Left ventricle myocardium inferior (tissue), 1 donor: Measurements from ENCODE around the gene IGF1R. TPM values are rescaled to one million over a fixed set of nuclear protein-coding genes. Genes with fewer than 3 reads are reported as not detected.
"Not testable (repeated sequence)": the region's sequence is repeated elsewhere in the genome, so short reads cannot be mapped to it uniquely, and the experiment has no call there.

Source experiments
- DNase-seq: peaks from one replicate; pipeline ENCODE4 v3.0.0-alpha.2; 2020
- H3K27ac ChIP-seq: fragments of 200-600 bp; replicated peaks from 2 replicates; pipeline ENCODE4 v1.8.0; 2021
- H3K27me3 ChIP-seq: fragments of 200-600 bp; 2 replicates; pipeline ENCODE4 v1.8.0; 2021; ENCODE audit warnings: low read depth
- H3K36me3 ChIP-seq: fragments of 200-600 bp; 2 replicates; pipeline ENCODE4 v1.8.0; 2021
- H3K4me1 ChIP-seq: fragments of 200-600 bp; 2 replicates; pipeline ENCODE4 v1.8.0; 2021
- H3K4me3 ChIP-seq: fragments of 200-600 bp; 2 replicates; pipeline ENCODE4 v1.8.0; 2021; ENCODE audit warnings: mild to moderate bottlenecking, moderate library complexity
- H3K9me3 ChIP-seq: fragments of 200-600 bp; replicated peaks from 2 replicates; pipeline ENCODE4 v1.8.0; 2021
- CTCF ChIP-seq: fragments of 200-600 bp; IDR thresholded peaks from 2 replicates; pipeline ENCODE4 v1.8.0; 2021; ENCODE audit warnings: antibody characterized with exemption, mild to moderate bottlenecking, borderline replicate concordance
- intact Hi-C: fragments of 100-400 bp; cut with micrococcal nuclease; formaldehyde crosslinking; loops from one replicate; pipeline ENCODE4 v1.11.0; 2022
- microRNA-seq: library from miRNA; unstranded; fragments of <30 nt; microRNA quantifications from one replicate; pipeline ENCODE4 v1.2.0, GENCODE V29; 2020
- total RNA-seq: library from RNA; stranded (reverse); fragmentation: NEBNext Ultra II Directional; extraction: Animal tissue kit (Norgen Biotek cat#: 25700); gene quantifications from one replicate; pipeline ENCODE4 v1.2.1, GENCODE V29; 2021
- donor health status: DM: no; HTN: yes; CAD: no; lungs with severe emphysema.

Gene IGF1R
- total RNA-seq, 1 donor from 2014 or later: 37.2 TPM

- intact Hi-C loops, H3K4me1 ChIP-seq, H3K9me3 ChIP-seq, DNase-seq, H3K27ac ChIP-seq, H3K36me3 ChIP-seq: not testable (repeated sequence)
- peaks cover 10% of the 10 kb centered on the region for H3K27me3 ChIP-seq
- H3K4me3 ChIP-seq: peak overlapping the region; percentile 9
These were observed 356.9 kb downstream of the IGF1R start for GRCh38 chr15:99004998-99005974.

- Histone ChIP-seq H3K27me3 (peaks cover 10% of the 10 kb centered on the region), H3K4me1 (no peaks in the 10 kb centered on the region), H3K9me3 (no peaks in the 10 kb centered on the region), H3K27ac (no peak overlapping the region), H3K4me3 (no peak overlapping the region), H3K36me3 (no peaks in the 10 kb centered on the region)
- no peak for TF ChIP-seq CTCF
- intact Hi-C loops: no loop called here
- no peak for DNase-seq
These were observed 357.8 kb downstream of the IGF1R start for GRCh38 chr15:99006146-99006545.

GRCh38 chr15:99006904-99007495, 358.7 kb downstream of the IGF1R start:
- Histone ChIP-seq H3K4me3 (no peak overlapping the region), H3K27ac (no peak overlapping the region), H3K4me1 (no peaks in the 10 kb centered on the region), H3K27me3 (peaks cover 10% of the 10 kb centered on the region), H3K9me3 (no peaks in the 10 kb centered on the region), H3K36me3 (no peaks in the 10 kb centered on the region)
- intact Hi-C loops: no loop called here
- TF ChIP-seq CTCF: no peak
- DNase-seq: no peak

GRCh38 chr15:99009741-99010330, 361.5 kb downstream of the IGF1R start:
- peaks cover 10% of the 10 kb centered on the region for H3K27me3 ChIP-seq
- TF ChIP-seq CTCF: no peak
- H3K27ac ChIP-seq: no peak overlapping the region
- peaks cover 1% of the 10 kb centered on the region for H3K4me1 ChIP-seq
- intact Hi-C loops: no loop called here
- no peaks in the 10 kb centered on the region for H3K36me3 ChIP-seq
- no peaks in the 10 kb centered on the region for H3K9me3 ChIP-seq
- no peak for DNase-seq
- no peak overlapping the region for H3K4me3 ChIP-seq

- peaks cover 5% of the 10 kb centered on the region for H3K27me3 ChIP-seq
- intact Hi-C loops: no loop called here
- no peak for DNase-seq
- H3K4me1 ChIP-seq: peaks cover 10% of the 10 kb centered on the region
- no peaks in the 10 kb centered on the region for H3K9me3 ChIP-seq
- TF ChIP-seq CTCF: no peak
- no peaks in the 10 kb centered on the region for H3K36me3 ChIP-seq
- H3K27ac ChIP-seq: no peak overlapping the region
- no peak overlapping the region for H3K4me3 ChIP-seq
These were observed 362.4 kb downstream of the IGF1R start for GRCh38 chr15:99010768-99011167.

Small RNA genes lying within 50 kb of the gene (microRNA-seq; reads per million reads assigned to microRNA genes)
- gene MIR4714: not detected
